CD14-positive monocyte (primary cell): Measurements from ENCODE around the gene MICAL2. TPM values are rescaled to one million over a fixed set of nuclear protein-coding genes. Genes with fewer than 3 reads are reported as not detected.

Experiments
- DNase-seq, 3 donors: peaks; one replicate each; pipeline ENCODE4 v3.0.0-alpha.2; 2011 to 2022
- H2AFZ ChIP-seq: 2 replicates; pipeline ENCODE4 v1.6.0; 2012; ENCODE audit warnings: mild to moderate bottlenecking, low read depth, low read length, inconsistent platforms; ENCODE audit not compliant: insufficient read depth, poor library complexity, severe bottlenecking
- H3K27ac ChIP-seq, 2 donors: 1 replicate in 1 of 2; 2 replicates in 1 of 2; pipeline ENCODE4 v1.5.1; 2012 to 2013; ENCODE audit warnings: low read length in 2 of 2, control low read depth in 1 of 2, inconsistent platforms in 1 of 2, low read depth in 1 of 2, mild to moderate bottlenecking in 1 of 2
- H3K27me3 ChIP-seq, 2 donors: one replicate each; pipeline versions ENCODE4 v1.6.0 to v1.6.1; 2011 to 2013; ENCODE audit warnings: low read length in 2 of 2; ENCODE audit not compliant: control insufficient read depth in 2 of 2, insufficient read depth in 2 of 2
- H3K36me3 ChIP-seq, 2 donors: replicated peaks in 1 of 2; 1 replicate in 1 of 2; 2 replicates in 1 of 2; pipeline versions ENCODE4 v1.5.1 to v1.6.1; 2012 to 2013; ENCODE audit warnings: low read length in 2 of 2, control low read depth in 1 of 2, inconsistent platforms in 1 of 2, mild to moderate bottlenecking in 1 of 2; ENCODE audit not compliant: insufficient read depth in 2 of 2, control insufficient read depth in 1 of 2
- H3K4me1 ChIP-seq, 2 donors: 1 replicate in 1 of 2; 2 replicates in 1 of 2; pipeline versions ENCODE4 v1.5.1 to v1.6.1; 2012 to 2013; ENCODE audit warnings: low read length in 2 of 2, control low read depth in 1 of 2, inconsistent platforms in 1 of 2, mild to moderate bottlenecking in 1 of 2, moderate library complexity in 1 of 2; ENCODE audit not compliant: insufficient read depth in 2 of 2, control insufficient read depth in 1 of 2
- H3K4me2 ChIP-seq: replicated peaks from 2 replicates; pipeline ENCODE3; 2012; ENCODE audit warnings: low read length, moderate library complexity, mild to moderate bottlenecking; ENCODE audit not compliant: poor library complexity, severe bottlenecking; ENCODE audit errors: extremely low read depth
- H3K4me3 ChIP-seq, 3 experiments: fragments of 200-600 bp in 1 of 3; sonication (generic) in 1 of 3; replicated peaks in 1 of 3; 1 replicate in 2 of 3; 2 replicates in 1 of 3; pipeline ENCODE4 v1.5.1; 2011 to 2013; ENCODE audit warnings: low read length in 3 of 3, mild to moderate bottlenecking in 3 of 3, control low read depth in 2 of 3, low read depth in 2 of 3, inconsistent platforms in 1 of 3, moderate library complexity in 1 of 3
- H3K79me2 ChIP-seq: 2 replicates; pipeline ENCODE4 v1.6.0; 2012; ENCODE audit warnings: mild to moderate bottlenecking, control low read depth, inconsistent platforms, low read length, moderate library complexity; ENCODE audit not compliant: insufficient read depth
- H3K9ac ChIP-seq: 2 replicates; pipeline ENCODE4 v1.6.0; 2017; ENCODE audit warnings: low read length, mild to moderate bottlenecking; ENCODE audit not compliant: insufficient read depth, poor library complexity, severe bottlenecking
- H3K9me3 ChIP-seq, 2 donors: replicated peaks in 1 of 2; 1 replicate in 1 of 2; 2 replicates in 1 of 2; pipeline versions ENCODE4 v1.5.1 to v1.6.1; 2012 to 2013; ENCODE audit warnings: low read length in 2 of 2, control low read depth in 1 of 2; ENCODE audit not compliant: control insufficient read depth in 1 of 2, insufficient read depth in 1 of 2
- H4K20me1 ChIP-seq: 2 replicates; pipeline ENCODE4 v1.6.0; 2012; ENCODE audit warnings: mild to moderate bottlenecking, low read length, control low read depth, moderate library complexity; ENCODE audit not compliant: insufficient read depth
- H3K27ac Mint-ChIP-seq, 7 donors: one replicate each; pipeline ENCODE4 v1.8.0; 2020; ENCODE audit warnings: mild to moderate bottlenecking in 7 of 7, mixed read lengths in 7 of 7, moderate library complexity in 6 of 7, inconsistent platforms in 2 of 7
- H3K27me3 Mint-ChIP-seq, 3 donors: one replicate each; pipeline ENCODE4 v1.8.0; 2021 to 2022; ENCODE audit warnings: low read depth in 3 of 3, mild to moderate bottlenecking in 3 of 3, mixed read lengths in 3 of 3, moderate library complexity in 3 of 3, inconsistent platforms in 1 of 3
- H3K36me3 Mint-ChIP-seq, 2 donors: one replicate each; pipeline ENCODE4 v1.8.0; 2020; ENCODE audit warnings: mixed read lengths in 2 of 2, inconsistent platforms in 1 of 2, mild to moderate bottlenecking in 1 of 2
- H3K4me1 Mint-ChIP-seq: one replicate; pipeline ENCODE4 v1.8.0; 2020; ENCODE audit warnings: mild to moderate bottlenecking, mixed read lengths
- H3K4me3 Mint-ChIP-seq, 2 donors: one replicate each; pipeline ENCODE4 v1.8.0; 2020; ENCODE audit warnings: mild to moderate bottlenecking in 2 of 2, mixed read lengths in 2 of 2, moderate library complexity in 1 of 2
- H3K9me3 Mint-ChIP-seq, 7 donors: one replicate each; pipeline ENCODE4 v1.8.0; 2020 to 2022; ENCODE audit warnings: mixed read lengths in 7 of 7, mild to moderate bottlenecking in 6 of 7, moderate library complexity in 6 of 7, inconsistent platforms in 2 of 7
- CTCF ChIP-seq: fragments of 200-600 bp; IDR thresholded peaks from one replicate; pipeline ENCODE4 v1.8.0; 2022; ENCODE audit warnings: antibody characterized with exemption, mild to moderate bottlenecking
- WGBS: methylation state at CpG from one replicate; pipeline ENCODE4 v1.1.5; 2013; ENCODE audit warnings: missing lambda C conversion rate; ENCODE audit not compliant: insufficient coverage; 5-methylcytosine and 5-hydroxymethylcytosine counted together
- intact Hi-C, 2 donors: fragments of 100-400 bp; cut with micrococcal nuclease; formaldehyde crosslinking; loops; one replicate each; pipeline versions ENCODE4 v1.15.0 to v1.15.1; 2023
- polyA plus RNA-seq, 3 donors: library from polyadenylated mRNA; depleted of rRNA in 1 of 3; unstranded in 2 of 3; stranded (reverse) in 1 of 3; fragments of 300-500 nt in 2 of 3; fragments of >200 nt in 1 of 3; fragmentation: Illumina TruSeq in 2 of 3; gene quantifications; 1 replicate in 2 of 3; 2 replicates in 1 of 3; pipeline ENCODE4 v1.2.3, GENCODE V29; 2012 to 2021

MICAL2 gene
- polyA plus RNA-seq, 3 donors: 39.8 to 72.5 (median 44.0) TPM

- 97% methylated on average over 4 of the region's 5 CpGs for WGBS
- H3K27ac Mint-ChIP-seq: no peak overlapping the region
- no peak for TF ChIP-seq CTCF
- Histone ChIP-seq H3K27me3 (no peaks in the 10 kb centered on the region), H3K27ac (no peak overlapping the region), H4K20me1 (peaks cover 25% of the 10 kb centered on the region), H3K4me3 (no peak overlapping the region), H3K4me1 (peaks cover 8 to 9% of the 10 kb centered on the region in 2 donors), H3K36me3 (peaks cover 94 to 99% of the 10 kb centered on the region in 2 donors), H3K79me2 (no peaks in the 10 kb centered on the region), H3K4me2 (no peak overlapping the region), H3K9me3 (no peaks in the 10 kb centered on the region), H2AFZ (no peak overlapping the region), H3K9ac (no peak overlapping the region)
- no peaks in the 10 kb centered on the region for H3K27me3 Mint-ChIP-seq
- peaks cover 98 to 100% of the 10 kb centered on the region in 2 donors for H3K36me3 Mint-ChIP-seq
- peaks cover 18% of the 10 kb centered on the region for H3K4me1 Mint-ChIP-seq
- H3K4me3 Mint-ChIP-seq: no peak overlapping the region
- H3K9me3 Mint-ChIP-seq: peaks cover 0 to 2% (median 0%) of the 10 kb centered on the region in 7 donors
- DNase-seq: no peak
- intact Hi-C loops: no loop called here
Observed at GRCh38 chr11:12212821-12213185, 102.4 kb downstream of the MICAL2 start.

GRCh38 chr11:12213883-12214282 lies 103.5 kb downstream of the MICAL2 start:
- Histone ChIP-seq H3K4me3 (no peak overlapping the region), H3K4me2 (no peak overlapping the region), H3K27ac (no peak overlapping the region), H3K79me2 (no peaks in the 10 kb centered on the region), H3K9ac (no peak overlapping the region), H3K27me3 (no peaks in the 10 kb centered on the region), H2AFZ (no peak overlapping the region), H3K4me1 (peaks cover 8 to 9% of the 10 kb centered on the region in 2 donors), H3K36me3 (peaks cover 93 to 99% of the 10 kb centered on the region in 2 donors), H3K9me3 (no peaks in the 10 kb centered on the region), H4K20me1 (peaks cover 20% of the 10 kb centered on the region)
- H3K27ac Mint-ChIP-seq: peak overlapping the region in 2 of 7 donors; percentile 25 to 44
- H3K4me1 Mint-ChIP-seq: peaks cover 18% of the 10 kb centered on the region
- TF ChIP-seq CTCF: no peak
- peaks cover 0 to 2% (median 0%) of the 10 kb centered on the region in 7 donors for H3K9me3 Mint-ChIP-seq
- WGBS: 100% methylated on average over 1 of the region's 5 CpGs
- intact Hi-C loops: no loop called here
- H3K36me3 Mint-ChIP-seq: peaks cover 98 to 100% of the 10 kb centered on the region in 2 donors
- H3K4me3 Mint-ChIP-seq: no peak overlapping the region
- DNase-seq: no peak
- H3K27me3 Mint-ChIP-seq: no peaks in the 10 kb centered on the region
